GM18858 (cell line): ENCODE measurements around the gene TBL3.
"Not testable (repeated sequence)": the region's sequence is repeated elsewhere in the genome, so short reads cannot be mapped to it uniquely, and the experiment has no call there.

Source experiments
- ATAC-seq: cut with Tn5 transposase; IDR thresholded peaks from one replicate; pipeline ENCODE4 v1.9.1; 2021; ENCODE audit not compliant: unreplicated experiment

The TBL3 gene

GRCh38 chr16:1998852-1999801, 27.3 kb downstream of the TBL3 start:
- no peak for ATAC-seq

- ATAC-seq: no peak
These were observed 28.1 kb downstream of the TBL3 start for GRCh38 chr16:1999866-2000514.

GRCh38 chr16:2001035-2001434, 29.2 kb downstream of the TBL3 start:
- no peak for ATAC-seq

- no peak for ATAC-seq
These were observed 29.9 kb downstream of the TBL3 start for GRCh38 chr16:2001456-2002355.

GRCh38 chr16:2002406-2003230, 30.8 kb downstream of the TBL3 start:
- ATAC-seq: no peak

GRCh38 chr16:2003231-2003826, 31.5 kb downstream of the TBL3 start:
- ATAC-seq: no peak

GRCh38 chr16:2003827-2004641, 32.2 kb downstream of the TBL3 start:
- no peak for ATAC-seq

GRCh38 chr16:2004795-2005517, 33.1 kb downstream of the TBL3 start:
- no peak for ATAC-seq

GRCh38 chr16:2005646-2006045, 33.8 kb downstream of the TBL3 start:
- ATAC-seq: no peak

GRCh38 chr16:2006317-2006716, 34.5 kb downstream of the TBL3 start:
- no peak for ATAC-seq

GRCh38 chr16:2007081-2007836, 35.4 kb downstream of the TBL3 start:
- ATAC-seq: no peak

GRCh38 chr16:2008009-2008526, 36.2 kb downstream of the TBL3 start:
- no peak for ATAC-seq

GRCh38 chr16:2008631-2009163, 36.8 kb downstream of the TBL3 start:
- no peak for ATAC-seq

GRCh38 chr16:2009164-2009711, 37.4 kb downstream of the TBL3 start:
- ATAC-seq: peak; percentile 28

- peak; percentile 44 for ATAC-seq
These were observed 38.1 kb downstream of the TBL3 start, which contains the start of gene ZNF598 for GRCh38 chr16:2009791-2010510. TSS of gene ZNF598 (minus strand) at chr16:2009821.

- not testable (repeated sequence) for ATAC-seq
These were observed 39.9 kb downstream of the TBL3 start for GRCh38 chr16:2011726-2012125.
